Adrenal gland (tissue), 5 donors: ENCODE results near the gene LCN10.

ENCODE experiments used
- CTCF ChIP-seq, 6 experiments: fragments of 450-650 bp in 4 of 6; fragments of 200-600 bp in 2 of 6; sonication (generic) in 1 of 6; IDR thresholded peaks; 1 replicate in 5 of 6; 2 replicates in 1 of 6; pipeline versions ENCODE4 v1.5.1 to v1.8.0; 2016 to 2021; ENCODE audit warnings: antibody characterized with exemption in 6 of 6, mild to moderate bottlenecking in 2 of 6, moderate library complexity in 1 of 6
- POLR2A ChIP-seq, 2 donors: fragments of 450-650 bp; IDR thresholded peaks; one replicate each; pipeline ENCODE4 v1.6.1; 2017; ENCODE audit warnings: antibody characterized with exemption in 2 of 2, mild to moderate bottlenecking in 2 of 2, moderate library complexity in 1 of 2
- donor health status: DM: no; HTN: no; CAD: no.

DNA sequence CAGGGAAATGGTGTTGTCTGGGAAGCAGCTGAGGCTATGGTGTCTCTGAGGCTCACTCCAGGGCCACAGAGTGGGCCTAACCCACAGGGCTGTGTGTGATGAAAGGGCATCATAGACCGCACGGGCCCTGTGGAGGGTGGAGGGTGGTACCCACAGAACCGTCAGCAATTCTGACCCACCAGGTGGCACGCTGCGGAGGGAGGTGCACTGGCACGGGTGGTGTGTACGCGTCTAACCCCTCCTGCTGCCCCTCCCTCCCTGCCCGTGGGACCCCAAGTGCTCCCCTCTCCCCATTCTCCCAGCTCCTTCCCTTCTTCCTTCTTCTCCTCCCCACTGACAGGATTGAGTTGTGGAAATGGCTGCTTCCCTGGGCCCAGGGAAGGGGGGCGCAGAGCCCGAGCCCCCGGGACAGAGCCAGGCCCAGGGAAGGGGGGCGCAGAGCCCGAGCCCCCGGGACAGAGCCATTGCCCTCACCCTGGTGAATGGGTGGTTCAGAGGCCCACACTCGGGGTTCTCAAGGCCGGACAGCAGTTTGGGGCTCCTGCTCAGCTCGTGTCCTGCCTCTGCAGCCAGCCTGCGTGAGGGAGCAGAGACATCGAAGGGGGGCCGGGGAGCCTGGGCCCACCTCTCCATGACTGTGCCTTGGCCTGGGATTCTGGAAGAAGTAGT lies 6.8 kb downstream of the LCN10 start:
- no peak for TF ChIP-seq CTCF (IDR thresholded peaks at IDR 0.05)
- TF ChIP-seq POLR2A (IDR thresholded peaks at IDR 0.05): no peak
